ENCODE data around the gene GNG12.

Gene GNG12

GRCh38 chr1:67812226-67812625 is 21.0 kb downstream of the GNG12 start:
- no peak for DNase-seq

- DNase-seq, result no peak
Measured at GRCh38 chr1:67811781-67812180, 21.5 kb downstream of the GNG12 start.

GRCh38 chr1:67809887-67810286 is 23.4 kb downstream of the GNG12 start:
- no peak for DNase-seq

- DNase-seq, result no peak
Measured at GRCh38 chr1:67807282-67807681, 26.0 kb downstream of the GNG12 start.

GRCh38 chr1:67804710-67805109 is 28.6 kb downstream of the GNG12 start:
- no peak for DNase-seq

GRCh38 chr1:67803380-67804279 is 29.6 kb downstream of the GNG12 start:
- no peak for DNase-seq

- no peak for DNase-seq
Measured at GRCh38 chr1:67802565-67802964, 30.7 kb downstream of the GNG12 start.

- DNase-seq, result no peak
Measured at GRCh38 chr1:67801903-67802302, 31.4 kb downstream of the GNG12 start.

- DNase-seq, result no peak
Measured at GRCh38 chr1:67795179-67795912, 37.9 kb downstream of the GNG12 start.

- no peak for DNase-seq
Measured at GRCh38 chr1:67793562-67793961, 39.7 kb downstream of the GNG12 start.

GRCh38 chr1:67792741-67793458 is 40.4 kb downstream of the GNG12 start:
- no peak for DNase-seq

GRCh38 chr1:67792103-67792502 is 41.2 kb downstream of the GNG12 start:
- no peak for DNase-seq

- DNase-seq, result no peak
Measured at GRCh38 chr1:67791686-67792085, 41.6 kb downstream of the GNG12 start.

- no peak for DNase-seq
Measured at GRCh38 chr1:67791261-67791660, 42.0 kb downstream of the GNG12 start.

- DNase-seq, result no peak
Measured at GRCh38 chr1:67790201-67790692, 43.0 kb downstream of the GNG12 start.

- no peak for DNase-seq
Measured at GRCh38 chr1:67789551-67789950, 43.7 kb downstream of the GNG12 start.

- DNase-seq, result no peak
Measured at GRCh38 chr1:67788904-67789303, 44.4 kb downstream of the GNG12 start.

GRCh38 chr1:67788238-67788790 is 45.0 kb downstream of the GNG12 start:
- no peak for DNase-seq

- DNase-seq, result no peak
Measured at GRCh38 chr1:67787746-67788145, 45.5 kb downstream of the GNG12 start.

GRCh38 chr1:67785847-67786753 is 47.2 kb downstream of the GNG12 start:
- no peak for DNase-seq

- DNase-seq, result no peak
Measured at GRCh38 chr1:67784545-67785186, 48.6 kb downstream of the GNG12 start.

Data from NCI-H2081 treated with DMSO at 0.1 percent for 48 hours (cell line).